OCI-LY7 (cell line): Measurements from ENCODE around the gene FAM200B.

Source experiments
- EZH2phosphoT487 ChIP-seq: fragments of 200-600 bp; sonication (generic); IDR thresholded peaks from 2 replicates; pipeline ENCODE4 v1.6.1; 2018; ENCODE audit warnings: low read depth, borderline replicate concordance, mild to moderate bottlenecking, mixed run types, antibody characterized with exemption, low read length, moderate library complexity, mixed read lengths
- TF ChIP-seq, protein P1 (sequence below): fragments of 200-600 bp; sonication (generic); conservative IDR thresholded peaks from 2 replicates; pipeline ENCODE4 v1.5.1; 2014; ENCODE audit warnings: mild to moderate bottlenecking, antibody characterized with exemption, low read length, moderate library complexity, mixed read lengths

GRCh38 chr4:15690020-15690809 is 8.6 kb downstream of the FAM200B start:
- TF ChIP-seq, protein P1, sequence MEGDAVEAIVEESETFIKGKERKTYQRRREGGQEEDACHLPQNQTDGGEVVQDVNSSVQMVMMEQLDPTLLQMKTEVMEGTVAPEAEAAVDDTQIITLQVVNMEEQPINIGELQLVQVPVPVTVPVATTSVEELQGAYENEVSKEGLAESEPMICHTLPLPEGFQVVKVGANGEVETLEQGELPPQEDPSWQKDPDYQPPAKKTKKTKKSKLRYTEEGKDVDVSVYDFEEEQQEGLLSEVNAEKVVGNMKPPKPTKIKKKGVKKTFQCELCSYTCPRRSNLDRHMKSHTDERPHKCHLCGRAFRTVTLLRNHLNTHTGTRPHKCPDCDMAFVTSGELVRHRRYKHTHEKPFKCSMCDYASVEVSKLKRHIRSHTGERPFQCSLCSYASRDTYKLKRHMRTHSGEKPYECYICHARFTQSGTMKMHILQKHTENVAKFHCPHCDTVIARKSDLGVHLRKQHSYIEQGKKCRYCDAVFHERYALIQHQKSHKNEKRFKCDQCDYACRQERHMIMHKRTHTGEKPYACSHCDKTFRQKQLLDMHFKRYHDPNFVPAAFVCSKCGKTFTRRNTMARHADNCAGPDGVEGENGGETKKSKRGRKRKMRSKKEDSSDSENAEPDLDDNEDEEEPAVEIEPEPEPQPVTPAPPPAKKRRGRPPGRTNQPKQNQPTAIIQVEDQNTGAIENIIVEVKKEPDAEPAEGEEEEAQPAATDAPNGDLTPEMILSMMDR, result no peak
- TF ChIP-seq EZH2phosphoT487, result no peak
